Eye (tissue), 1 donor: Measurements from ENCODE around the gene GPS2.

Source experiments
- DNase-seq: peaks from one replicate; pipeline ENCODE4 v3.0.0-alpha.2; 2015

GPS2 gene

DNA sequence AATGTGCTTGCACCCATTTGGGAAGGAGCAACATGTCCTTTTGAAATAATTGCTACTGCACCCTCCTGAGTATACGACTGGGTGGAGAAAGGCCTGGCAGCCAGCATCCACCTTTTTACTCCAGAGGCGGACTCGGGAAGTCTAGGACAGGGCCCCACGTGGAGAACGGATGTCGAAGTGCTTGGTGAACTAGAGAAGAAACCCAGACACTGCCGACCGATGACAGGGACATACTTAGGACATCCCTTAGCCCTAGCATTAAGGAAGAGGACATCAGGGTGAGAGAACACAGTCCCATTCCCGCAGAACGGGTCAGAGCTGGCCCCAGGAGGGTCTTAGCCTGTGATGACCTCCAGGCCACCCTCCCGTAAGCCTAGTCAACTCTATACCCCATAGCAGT lies 24.5 kb downstream of the GPS2 start:
- DNase-seq: no peak

DNA sequence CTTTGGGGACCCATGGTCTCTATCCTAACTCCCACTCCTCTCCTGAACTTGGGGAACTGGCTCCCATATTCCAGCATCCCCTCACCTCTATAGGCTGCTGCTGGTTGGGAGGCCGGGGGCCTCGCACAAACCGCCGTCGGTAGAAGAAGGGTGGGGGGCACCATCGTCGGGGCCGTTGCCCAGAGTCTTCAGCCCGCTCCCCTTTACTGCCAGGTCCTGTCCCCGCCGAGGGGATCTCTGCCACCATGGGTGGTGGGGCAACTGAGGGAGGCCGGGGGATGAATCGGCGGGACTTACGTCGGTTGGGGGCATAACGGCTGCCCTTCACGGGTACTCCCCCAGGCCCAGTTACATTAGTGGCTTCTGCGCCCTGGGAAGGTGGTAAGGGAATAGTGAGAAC lies 25.0 kb downstream of the GPS2 start:
- no peak for DNase-seq

GRCh38 chr17:7289256-7290032 lies 25.7 kb downstream of the GPS2 start:
- DNase-seq: no peak

DNA sequence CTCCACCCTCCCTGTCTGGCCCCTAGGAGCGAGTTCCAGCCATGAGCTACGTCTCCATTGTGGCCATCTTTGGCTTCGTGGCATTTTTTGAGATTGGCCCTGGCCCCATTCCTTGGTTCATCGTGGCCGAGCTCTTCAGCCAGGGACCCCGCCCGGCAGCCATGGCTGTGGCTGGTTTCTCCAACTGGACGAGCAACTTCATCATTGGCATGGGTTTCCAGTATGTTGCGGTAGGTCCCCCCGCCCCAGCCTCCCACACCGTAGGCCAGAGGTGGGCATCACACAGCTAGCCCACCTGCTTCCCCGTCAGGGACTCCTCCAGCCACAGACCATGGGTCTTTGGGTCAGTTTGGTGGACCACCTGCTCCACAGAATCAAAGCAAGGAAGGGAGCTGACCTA lies 29.5 kb downstream of the GPS2 start:
- no peak for DNase-seq

DNA sequence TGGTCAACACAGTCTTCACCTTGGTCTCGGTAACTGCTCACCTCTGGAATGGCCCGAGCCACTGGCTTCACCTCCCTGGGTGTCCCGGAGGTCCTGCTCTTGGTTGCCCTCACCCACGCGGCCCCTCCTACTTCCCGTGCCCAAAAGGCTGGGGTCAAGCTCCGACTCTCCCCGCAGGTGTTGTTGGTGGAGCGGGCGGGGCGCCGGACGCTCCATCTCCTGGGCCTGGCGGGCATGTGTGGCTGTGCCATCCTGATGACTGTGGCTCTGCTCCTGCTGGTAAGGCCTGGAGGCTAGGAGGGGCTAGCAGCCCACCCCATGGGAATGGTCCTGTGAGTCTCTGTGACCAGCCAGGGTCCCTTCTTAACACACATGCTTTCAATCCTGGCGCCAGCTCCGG lies 30.2 kb downstream of the GPS2 start:
- DNase-seq: no peak

GRCh38 chr17:7283471-7284216 lies 31.5 kb downstream of the GPS2 start:
- DNase-seq: no peak

DNA sequence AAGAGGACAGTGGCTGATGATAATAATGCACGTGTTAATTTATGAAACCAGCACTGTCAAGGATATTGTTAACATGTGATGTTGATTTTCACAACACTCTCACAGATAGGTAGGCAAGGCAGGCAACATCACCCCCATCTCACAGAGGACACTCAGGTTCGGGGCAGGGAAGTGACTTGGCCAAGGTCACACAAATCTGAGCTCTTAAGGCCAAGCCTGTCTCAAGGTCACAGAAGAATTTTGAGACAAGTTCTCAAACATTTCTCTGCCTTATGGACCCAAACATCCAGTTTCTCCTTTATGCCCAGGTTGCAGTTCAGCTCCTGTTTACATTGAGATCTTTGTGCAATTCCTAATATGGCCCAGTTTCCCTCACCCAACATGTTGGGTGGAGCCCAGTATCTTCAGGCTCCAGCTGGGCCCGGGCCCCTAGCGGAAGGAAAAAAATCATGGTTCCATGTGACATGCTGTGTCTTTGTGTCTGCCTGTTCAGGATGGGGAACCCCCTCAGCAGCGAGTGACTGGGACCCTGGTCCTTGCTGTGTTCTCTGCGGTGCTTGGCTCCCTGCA lies 32.3 kb downstream of the GPS2 start:
- DNase-seq: peak; percentile 3

DNA sequence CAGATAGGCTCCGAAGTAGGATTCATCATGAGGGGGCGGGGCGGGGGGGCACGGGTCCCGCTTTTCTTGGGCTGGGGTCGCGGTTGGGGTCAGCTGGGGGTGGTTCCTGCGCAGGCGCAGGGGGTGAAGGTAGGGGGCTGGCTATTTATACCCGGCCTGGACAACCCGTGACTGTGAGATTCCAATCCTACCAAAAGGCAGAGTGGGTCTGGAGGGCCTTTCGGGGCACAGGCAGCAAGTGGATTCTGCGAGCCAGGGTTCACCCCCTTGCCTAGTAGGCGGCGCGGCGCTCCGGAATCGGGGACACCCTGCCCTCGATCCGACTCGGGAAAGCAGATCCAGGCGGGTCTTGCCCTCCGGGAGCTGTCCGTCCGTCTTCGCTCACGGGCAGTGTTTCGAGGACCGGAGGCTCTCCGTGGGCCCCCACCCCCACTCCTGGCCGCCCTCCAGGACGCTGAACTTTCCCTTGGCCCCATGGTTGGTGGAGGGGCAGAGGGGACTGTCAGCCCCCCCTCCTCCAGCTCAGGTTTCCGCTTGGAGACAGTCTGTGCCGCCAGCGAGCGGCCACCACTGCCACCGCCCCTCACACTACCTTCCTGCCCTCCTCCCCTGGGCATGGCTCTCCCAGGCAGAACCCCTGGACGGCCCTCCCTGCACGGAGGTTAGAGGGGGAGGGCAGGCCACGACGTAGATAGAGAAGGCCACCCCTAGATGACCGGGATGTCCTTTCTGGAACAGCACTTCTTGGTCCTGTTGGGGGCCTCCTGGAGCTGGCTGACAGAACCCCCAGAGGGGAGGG lies 33.0 kb downstream of the GPS2 start:
- DNase-seq: no peak

DNA sequence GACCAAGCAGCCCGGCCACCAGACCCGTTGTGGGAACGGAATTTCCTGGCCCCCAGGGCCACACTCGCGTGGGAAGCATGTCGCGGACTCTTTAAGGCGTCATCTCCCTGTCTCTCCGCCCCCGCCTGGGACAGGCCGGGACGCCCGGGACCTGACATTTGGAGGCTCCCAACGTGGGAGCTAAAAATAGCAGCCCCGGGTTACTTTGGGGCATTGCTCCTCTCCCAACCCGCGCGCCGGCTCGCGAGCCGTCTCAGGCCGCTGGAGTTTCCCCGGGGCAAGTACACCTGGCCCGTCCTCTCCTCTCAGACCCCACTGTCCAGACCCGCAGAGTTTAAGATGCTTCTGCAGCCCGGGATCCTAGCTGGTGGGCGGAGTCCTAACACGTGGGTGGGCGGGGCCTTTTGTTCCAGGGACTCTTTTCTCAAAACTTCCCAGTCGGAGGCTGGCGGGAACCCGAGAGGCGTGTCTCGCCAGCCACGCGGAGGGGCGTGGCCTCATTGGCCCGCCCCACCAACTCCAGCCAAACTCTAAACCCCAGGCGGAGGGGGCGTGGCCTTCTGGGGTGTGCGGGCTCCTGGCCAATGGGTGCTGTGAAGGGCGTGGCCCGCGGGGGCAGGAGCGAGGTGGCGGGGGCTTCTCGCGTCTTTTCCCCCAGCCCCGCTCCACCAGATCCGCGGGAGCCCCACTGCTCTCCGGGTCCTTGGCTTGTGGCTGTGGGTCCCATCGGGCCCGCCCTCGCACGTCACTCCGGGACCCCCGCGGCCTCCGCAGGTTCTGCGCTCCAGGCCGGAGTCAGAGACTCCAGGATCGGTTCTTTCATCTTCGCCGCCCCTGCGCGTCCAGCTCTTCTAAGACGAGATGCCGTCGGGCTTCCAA lies 33.8 kb downstream of the GPS2 start, which contains the start of gene SLC2A4:
TSS of gene SLC2A4 (plus strand) at position 645 of the 879 bp plus-strand sequence. CDS start at position 862, 217 bp downstream.
- peak; percentile 97 for DNase-seq

GRCh38 chr17:7280519-7281073 lies 34.6 kb downstream of the GPS2 start:
- DNase-seq: peak; percentile 96

DNA sequence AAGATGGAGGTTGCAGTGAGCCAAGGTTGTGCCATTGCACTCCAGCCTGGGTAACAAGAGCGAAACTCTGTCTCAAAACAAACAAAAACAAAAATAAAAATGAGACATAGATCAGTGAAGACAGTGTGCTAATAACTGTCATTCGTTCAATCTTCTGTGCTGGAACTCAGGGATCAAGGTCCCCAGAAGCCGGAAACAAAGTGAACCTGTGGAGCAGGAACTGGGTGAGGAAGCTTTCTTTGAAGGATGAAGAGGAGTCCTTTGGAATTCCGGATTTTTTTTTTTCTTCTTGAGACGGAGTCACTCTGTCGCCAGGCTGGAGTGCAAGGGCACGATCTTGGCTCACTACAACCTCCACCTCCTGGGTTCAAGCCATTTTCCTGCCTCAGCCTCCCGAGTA lies 35.7 kb downstream of the GPS2 start:
- no peak for DNase-seq

GRCh38 chr17:7266784-7267183 lies 48.4 kb downstream of the GPS2 start:
- no peak for DNase-seq

DNA sequence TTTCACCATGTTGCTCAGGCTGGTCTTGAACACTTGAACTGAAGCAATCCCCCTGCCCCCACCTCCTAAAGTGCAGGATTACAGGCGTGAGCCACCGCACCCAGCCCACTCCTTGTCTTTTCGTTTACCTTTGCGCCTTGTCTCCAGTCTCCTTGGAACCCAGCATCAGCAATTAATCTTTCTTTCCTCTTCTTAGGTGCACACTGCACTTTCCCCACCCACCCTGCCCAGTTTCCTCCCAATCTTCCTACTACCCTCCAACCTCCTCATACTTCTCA lies 51.4 kb downstream of the GPS2 start:
- DNase-seq: no peak

- DNase-seq: peak; percentile 29
These were observed 52.0 kb downstream of the GPS2 start for GRCh38 chr17:7262935-7263800.
